Posterior cingulate gyrus (tissue), 11 donors: ENCODE data around the gene CEP192.
"Not testable (repeated sequence)": the region's sequence is repeated elsewhere in the genome, so short reads cannot be mapped to it uniquely, and the experiment has no call there.

Source experiments
- DNase-seq, 10 donors: peaks; one replicate each; pipeline versions ENCODE4 v3.0.0 to v3.0.0-alpha.2; 2020 to 2021; ENCODE audit warnings: mixed read lengths in 3 of 10
- intact Hi-C: fragments of 100-400 bp; cut with DNase I; formaldehyde crosslinking; loops from one replicate; pipeline ENCODE4 v1.15.1; 2023

Gene CEP192

GRCh38 chr18:13019301-13019700, 28.1 kb downstream of the CEP192 start:
- no peak for DNase-seq
- intact Hi-C loops: no loop called here

GRCh38 chr18:13022644-13023043, 31.5 kb downstream of the CEP192 start:
- intact Hi-C loops: no loop called here

GRCh38 chr18:13025233-13025632, 34.1 kb downstream of the CEP192 start:
- intact Hi-C loops: no loop called here

More at GRCh38 chr18:13022644-13023043, 31.5 kb downstream of the CEP192 start:
- no peak for DNase-seq

GRCh38 chr18:13026583-13027270, 35.6 kb downstream of the CEP192 start:
- DNase-seq: no peak
- intact Hi-C loops: no loop called here

More at GRCh38 chr18:13025233-13025632, 34.1 kb downstream of the CEP192 start:
- DNase-seq: no peak

- no peak for DNase-seq
- intact Hi-C loops: no loop called here
These were observed 37.7 kb downstream of the CEP192 start for GRCh38 chr18:13028869-13029268.

- intact Hi-C loops: no loop called here
These were observed 41.0 kb downstream of the CEP192 start for GRCh38 chr18:13032173-13032572.

GRCh38 chr18:13035249-13035914, 44.2 kb downstream of the CEP192 start:
- intact Hi-C loops: no loop called here
- DNase-seq: no peak

More at GRCh38 chr18:13032173-13032572, 41.0 kb downstream of the CEP192 start:
- DNase-seq: no peak

- intact Hi-C loops: no loop called here
- DNase-seq: peak in 1 of 10 donors; percentile 74
These were observed 45.6 kb downstream of the CEP192 start for GRCh38 chr18:13036622-13037320.

GRCh38 chr18:13039806-13040205, 48.6 kb downstream of the CEP192 start:
- intact Hi-C loops: loop anchor here (5.0 kb wide), 1 partner anchor 62 kb away; no protein-coding TSS in a partner anchor
- DNase-seq: no peak

GRCh38 chr18:13043066-13043465, 51.9 kb downstream of the CEP192 start:
- DNase-seq: no peak
- intact Hi-C loops: loop anchor here (5.0 kb wide), 1 partner anchor 59 kb away; no protein-coding TSS in a partner anchor

- no peak for DNase-seq
- intact Hi-C loops: no loop called here
These were observed 57.0 kb downstream of the CEP192 start for GRCh38 chr18:13048061-13048595.

GRCh38 chr18:13051159-13051558, 60.0 kb downstream of the CEP192 start:
- no peak for DNase-seq
- intact Hi-C loops: no loop called here

GRCh38 chr18:13051950-13052349, 60.8 kb downstream of the CEP192 start:
- no peak for DNase-seq
- intact Hi-C loops: no loop called here

GRCh38 chr18:13054336-13054735, 63.2 kb downstream of the CEP192 start:
- intact Hi-C loops: no loop called here
- DNase-seq: no peak

GRCh38 chr18:13061630-13062189, 70.5 kb downstream of the CEP192 start:
- intact Hi-C loops: no loop called here
- no peak for DNase-seq

GRCh38 chr18:13067124-13067523, 76.0 kb downstream of the CEP192 start:
- DNase-seq: no peak
- intact Hi-C loops: no loop called here

GRCh38 chr18:13067966-13068365, 76.8 kb downstream of the CEP192 start:
- no peak for DNase-seq
- intact Hi-C loops: no loop called here

- DNase-seq: no peak
- intact Hi-C loops: no loop called here
These were observed 79.3 kb downstream of the CEP192 start for GRCh38 chr18:13070460-13070859.

- no peak for DNase-seq
- intact Hi-C loops: no loop called here
These were observed 85.7 kb downstream of the CEP192 start for GRCh38 chr18:13076886-13077285.

GRCh38 chr18:13077473-13077872, 86.3 kb downstream of the CEP192 start:
- intact Hi-C loops: no loop called here
- DNase-seq: no peak

GRCh38 chr18:13078065-13078464, 86.9 kb downstream of the CEP192 start:
- intact Hi-C loops, DNase-seq: not testable (repeated sequence)
